Stimulated activated CD8-positive, alpha-beta memory T cell treated with anti-CD3 and anti-CD28 coated beads, Interleukin-4, amount 100 ng/mL, for 4 hours (primary cell): ENCODE data around the gene KRTAP10-1.

ENCODE experiments used
- DNase-seq, 2 donors: peaks; one replicate each; pipeline ENCODE4 v3.0.0-alpha.2; 2020; ENCODE audit warnings: low read depth in 2 of 2, low spot score in 1 of 2

Gene KRTAP10-1

GRCh38 chr21:44528634-44528995 is 11.4 kb downstream of the KRTAP10-1 start:
- DNase-seq, result no peak

- no peak for DNase-seq
Measured at GRCh38 chr21:44527983-44528633, 11.9 kb downstream of the KRTAP10-1 start.

- DNase-seq, result no peak
Measured at GRCh38 chr21:44527156-44527982, 12.6 kb downstream of the KRTAP10-1 start.

GRCh38 chr21:44526096-44526997 is 13.6 kb downstream of the KRTAP10-1 start:
- DNase-seq, result no peak

- DNase-seq, result no peak
Measured at GRCh38 chr21:44525391-44526095, 14.5 kb downstream of the KRTAP10-1 start.

GRCh38 chr21:44524414-44525371 is 15.3 kb downstream of the KRTAP10-1 start:
- no peak for DNase-seq

- no peak for DNase-seq
Measured at GRCh38 chr21:44523567-44524413, 16.2 kb downstream of the KRTAP10-1 start.

- no peak for DNase-seq
Measured at GRCh38 chr21:44522753-44523204, 17.2 kb downstream of the KRTAP10-1 start.

- no peak for DNase-seq
Measured at GRCh38 chr21:44521928-44522752, 17.9 kb downstream of the KRTAP10-1 start.

- DNase-seq, result no peak
Measured at GRCh38 chr21:44521301-44521927, 18.6 kb downstream of the KRTAP10-1 start.

- DNase-seq, result no peak
Measured at GRCh38 chr21:44520326-44521300, 19.4 kb downstream of the KRTAP10-1 start.

GRCh38 chr21:44519346-44520325 is 20.4 kb downstream of the KRTAP10-1 start:
- no peak for DNase-seq

- DNase-seq, result no peak
Measured at GRCh38 chr21:44518686-44519085, 21.3 kb downstream of the KRTAP10-1 start.

- DNase-seq, result no peak
Measured at GRCh38 chr21:44517175-44517899, 22.7 kb downstream of the KRTAP10-1 start.

GRCh38 chr21:44516828-44517174 is 23.2 kb downstream of the KRTAP10-1 start:
- no peak for DNase-seq
